ENCODE data around the gene PTDSS2.
A peak's percentile ranks its signal among the peaks of the same experiment; 100 is the strongest.

PTDSS2 gene

GRCh38 chr11:429391-429790, 20.7 kb upstream of the PTDSS2 start:
- Histone ChIP-seq H3K36me3 (ENCODE audit: low read depth) (peaks cover 2% of the 10 kb centered on the region; the same call in 1 of the 2 replicates), H3K9me3 (ENCODE audit: severe bottlenecking) (no peaks in the 10 kb centered on the region), H3K4me3 (ENCODE audit: severe bottlenecking) (no peak overlapping the region), H3K27ac (ENCODE audit: poor library complexity, severe bottlenecking) (no peak overlapping the region), H3K4me1 (ENCODE audit: insufficient read depth, poor library complexity, severe bottlenecking) (no peaks in the 10 kb centered on the region), H3K27me3 (ENCODE audit: insufficient read depth, poor library complexity, severe bottlenecking) (no peaks in the 10 kb centered on the region)
- DNase-seq (ENCODE audit: low spot score) (no peak), ATAC-seq (ENCODE audit: low read depth) (no peak)
- TF ChIP-seq CTCF (IDR thresholded peaks at IDR 0.05; ENCODE audit: poor library complexity, severe bottlenecking) = no peak

- Histone ChIP-seq H3K27ac (ENCODE audit: poor library complexity, severe bottlenecking) (no peak overlapping the region), H3K27me3 (ENCODE audit: insufficient read depth, poor library complexity, severe bottlenecking) (no peaks in the 10 kb centered on the region), H3K9me3 (ENCODE audit: severe bottlenecking) (no peaks in the 10 kb centered on the region), H3K4me1 (ENCODE audit: insufficient read depth, poor library complexity, severe bottlenecking) (no peaks in the 10 kb centered on the region), H3K4me3 (ENCODE audit: severe bottlenecking) (no peak overlapping the region), H3K36me3 (ENCODE audit: low read depth) (no peaks in the 10 kb centered on the region)
- DNase-seq (ENCODE audit: low spot score) = no peak
- TF ChIP-seq CTCF (IDR thresholded peaks at IDR 0.05; ENCODE audit: poor library complexity, severe bottlenecking) = no peak
- peak; percentile 35 for ATAC-seq (ENCODE audit: low read depth)
Measured at GRCh38 chr11:429931-430456, 20.1 kb upstream of the PTDSS2 start.

- no peak for TF ChIP-seq CTCF (IDR thresholded peaks at IDR 0.05; ENCODE audit: poor library complexity, severe bottlenecking)
- no peaks in the 10 kb centered on the region for H3K36me3 ChIP-seq (ENCODE audit: low read depth)
- DNase-seq (ENCODE audit: low spot score) = no peak
- H3K27me3 ChIP-seq (ENCODE audit: insufficient read depth, poor library complexity, severe bottlenecking) = no peaks in the 10 kb centered on the region
- H3K4me3 ChIP-seq (ENCODE audit: severe bottlenecking) = no peak overlapping the region
- H3K4me1 ChIP-seq (ENCODE audit: insufficient read depth, poor library complexity, severe bottlenecking) = no peaks in the 10 kb centered on the region
- H3K27ac ChIP-seq (ENCODE audit: poor library complexity, severe bottlenecking) = no peak overlapping the region
- no peaks in the 10 kb centered on the region for H3K9me3 ChIP-seq (ENCODE audit: severe bottlenecking)
- no peak for ATAC-seq (ENCODE audit: low read depth)
Measured at GRCh38 chr11:431921-432320, 18.2 kb upstream of the PTDSS2 start.

GRCh38 chr11:432501-433100, 17.5 kb upstream of the PTDSS2 start:
- DNase-seq (ENCODE audit: low spot score) (no peak), ATAC-seq (ENCODE audit: low read depth) (no peak)
- Histone ChIP-seq H3K27me3 (ENCODE audit: insufficient read depth, poor library complexity, severe bottlenecking) (no peaks in the 10 kb centered on the region), H3K9me3 (ENCODE audit: severe bottlenecking) (no peaks in the 10 kb centered on the region), H3K27ac (ENCODE audit: poor library complexity, severe bottlenecking) (no peak overlapping the region), H3K4me1 (ENCODE audit: insufficient read depth, poor library complexity, severe bottlenecking) (no peaks in the 10 kb centered on the region), H3K4me3 (ENCODE audit: severe bottlenecking) (no peak overlapping the region), H3K36me3 (ENCODE audit: low read depth) (no peaks in the 10 kb centered on the region)
- no peak for TF ChIP-seq CTCF (IDR thresholded peaks at IDR 0.05; ENCODE audit: poor library complexity, severe bottlenecking)

GRCh38 chr11:433111-433510, 17.0 kb upstream of the PTDSS2 start:
- no peak for ATAC-seq (ENCODE audit: low read depth)
- Histone ChIP-seq H3K9me3 (ENCODE audit: severe bottlenecking) (no peaks in the 10 kb centered on the region), H3K4me1 (ENCODE audit: insufficient read depth, poor library complexity, severe bottlenecking) (no peaks in the 10 kb centered on the region), H3K27me3 (ENCODE audit: insufficient read depth, poor library complexity, severe bottlenecking) (no peaks in the 10 kb centered on the region), H3K4me3 (ENCODE audit: severe bottlenecking) (no peak overlapping the region), H3K27ac (ENCODE audit: poor library complexity, severe bottlenecking) (no peak overlapping the region), H3K36me3 (ENCODE audit: low read depth) (no peaks in the 10 kb centered on the region)
- no peak for DNase-seq (ENCODE audit: low spot score)
- TF ChIP-seq CTCF (IDR thresholded peaks at IDR 0.05; ENCODE audit: poor library complexity, severe bottlenecking) = no peak
